ENCODE data around the gene APOD. TPM values are rescaled to one million over a fixed set of nuclear protein-coding genes. Genes with fewer than 3 reads are reported as not detected.

The APOD gene
- total and polyA plus RNA-seq, 2 of the 8 experiments (the other 6 are each of a cell fraction or from before 2014, with no cell fraction given), result not detected

GRCh38 chr3:195557322-195557721 is 26.4 kb downstream of the APOD start:
- H3K4me1 ChIP-seq (replicated peaks in 1 of 4; ENCODE audit: control insufficient read depth in 3 of 4, insufficient read depth in 4 of 4, low read length in 3 of 4), result peaks cover 0 to 3% (median under 1%) of the 10 kb centered on the region in 4 experiments; a peak in 1 of 7 replicates
- no peak overlapping the region for H2BK15ac ChIP-seq (ENCODE audit: low read length)
- no peak overlapping the region for H3K14ac ChIP-seq (ENCODE audit: insufficient read length)
- H3K56ac ChIP-seq (replicated peaks; ENCODE audit: insufficient read length, low read depth, low read length), result no peak overlapping the region
- H3K4me3 ChIP-seq (ENCODE audit: extremely low read depth in 1 of 4, insufficient read depth in 2 of 4, low read depth in 3 of 4, low read length in 4 of 4), result no peak overlapping the region
- ChIA-PET CTCF (ENCODE audit: partially characterized antibody) (interaction anchor here (1.4 to 1.7 kb wide), 4 partner anchors 10 to 293 kb away, joined by 4 to 8 read pairs (median 6); partner anchors contain the start of gene XXYLT1), POLR2A (ENCODE audit: partially characterized antibody) (no interaction called here)
- no peak for TF ChIP-seq POLR2AphosphoS5 (IDR thresholded peaks at IDR 0.05; ENCODE audit: low read depth, low read length)
- TF ChIP-seq E2F6 (IDR thresholded peaks at IDR 0.05), result no peak
- TF ChIP-seq SIRT6 (IDR thresholded peaks at IDR 0.05; ENCODE audit: low read length), result no peak
- TF ChIP-seq FOSL1 (IDR thresholded peaks at IDR 0.05; ENCODE audit: insufficient read depth, low read depth, low read length), result no peak
- no peak for TF ChIP-seq TAF1 (IDR thresholded peaks at IDR 0.05; ENCODE audit: low read depth, low read length)
- TF ChIP-seq NANOG (IDR thresholded peaks at IDR 0.05; ENCODE audit: insufficient read depth, low read depth, low read length, poor library complexity, severe bottlenecking), result no peak
- no peak for TF ChIP-seq KDM1A (IDR thresholded peaks at IDR 0.05; ENCODE audit: borderline replicate concordance, low read length)
- no peak for TF ChIP-seq CTBP2 (IDR thresholded peaks at IDR 0.05; ENCODE audit: borderline replicate concordance, insufficient read depth, insufficient read length, low read length)
- no peak for TF ChIP-seq SUZ12 (IDR thresholded peaks at IDR 0.05; ENCODE audit: low read length)
- TF ChIP-seq PHF8 (conservative IDR thresholded peaks at IDR 0.05; ENCODE audit: low read depth, low read length), result no peak
- no peak for TF ChIP-seq POU5F1 (IDR thresholded peaks at IDR 0.05; ENCODE audit: low read depth, low read length)
- no peak for TF ChIP-seq BCL11A (IDR thresholded peaks at IDR 0.05; ENCODE audit: low read depth in 2 of 2, low read length in 2 of 2)
- H2AK5ac ChIP-seq (ENCODE audit: low read depth, low read length), result no peak overlapping the region
- H4K8ac ChIP-seq (ENCODE audit: extremely low read depth, insufficient read depth, low read length), result no peak overlapping the region
- no peak for FAIRE-seq
- H3K18ac ChIP-seq (ENCODE audit: extremely low read depth, low read length), result no peak overlapping the region
- H3K23ac ChIP-seq (ENCODE audit: insufficient read length), result no peak overlapping the region
- H2BK120ac ChIP-seq (replicated peaks; ENCODE audit: low read depth, low read length), result no peak overlapping the region
- no peak for DNase-seq (ENCODE audit: low read depth in 1 of 2, low spot score in 2 of 2)
- no peaks in the 10 kb centered on the region for H3K23me2 ChIP-seq (ENCODE audit: low read depth, low read length)
- no peaks in the 10 kb centered on the region for H4K20me1 ChIP-seq (replicated peaks in 1 of 2; ENCODE audit: control insufficient read depth in 1 of 2, insufficient read depth in 2 of 2, low read length in 2 of 2)
- no peak overlapping the region for H4K91ac ChIP-seq (replicated peaks; ENCODE audit: insufficient read length, low read length)
- no peak overlapping the region for H2AFZ ChIP-seq (ENCODE audit: low read length)
- H3K79me1 ChIP-seq (ENCODE audit: low read depth, low read length), result no peaks in the 10 kb centered on the region
- no peak overlapping the region for H2BK20ac ChIP-seq (ENCODE audit: low read length)
- H3K9ac ChIP-seq (replicated peaks in 1 of 4; ENCODE audit: extremely low read depth in 1 of 4, low read depth in 3 of 4, low read length in 3 of 4), result no peak overlapping the region
- no peaks in the 10 kb centered on the region for H3K36me3 ChIP-seq (ENCODE audit: control insufficient read depth in 2 of 4, insufficient read depth in 4 of 4, low read length in 3 of 4)
- no peak overlapping the region for H2BK12ac ChIP-seq (ENCODE audit: low read depth, low read length)
- no peaks in the 10 kb centered on the region for H3K9me3 ChIP-seq (ENCODE audit: insufficient read depth in 2 of 2, low read depth in 1 of 2, low read length in 1 of 2)
- no peaks in the 10 kb centered on the region; a peak in 2 of 7 replicates for H3K27me3 ChIP-seq (replicated peaks in 1 of 4; ENCODE audit: control insufficient read depth in 3 of 4, extremely low read depth in 1 of 4, insufficient read depth in 3 of 4, low read length in 3 of 4)
- H3K79me2 ChIP-seq (ENCODE audit: control insufficient read depth in 1 of 2, insufficient read depth in 2 of 2, low read length in 2 of 2), result no peaks in the 10 kb centered on the region
- H4K5ac ChIP-seq (ENCODE audit: insufficient read length, low read depth, low read length), result no peak overlapping the region
- H3K4ac ChIP-seq (replicated peaks; ENCODE audit: insufficient read length, low read depth, low read length), result no peak overlapping the region
- H3K27ac ChIP-seq (ENCODE audit: low read depth, low read length), result no peak overlapping the region
- WGBS, 2 experiments (ENCODE audit: extremely low coverage in 1 of 2, insufficient coverage in 1 of 2, insufficient read length in 1 of 2, insufficient replicate concordance in 2 of 2, low coverage in 1 of 2, low lambda C conversion rate in 2 of 2, missing lambda C conversion rate in 1 of 2), result 87% methylated on average over 4 of the region's 4 CpGs; no CpG with 5 or more reads in 1 of the 2 experiments
- no peak overlapping the region for H3K4me2 ChIP-seq (ENCODE audit: insufficient read depth in 1 of 2, low read depth in 2 of 2, low read length in 2 of 2)
- H2BK5ac ChIP-seq (ENCODE audit: low read depth, low read length), result no peak overlapping the region
